ENCODE measurements around the gene RANBP10.
"Not testable (repeated sequence)": the region's sequence is repeated elsewhere in the genome, so short reads cannot be mapped to it uniquely, and the experiment has no call there.

RANBP10 gene

DNA sequence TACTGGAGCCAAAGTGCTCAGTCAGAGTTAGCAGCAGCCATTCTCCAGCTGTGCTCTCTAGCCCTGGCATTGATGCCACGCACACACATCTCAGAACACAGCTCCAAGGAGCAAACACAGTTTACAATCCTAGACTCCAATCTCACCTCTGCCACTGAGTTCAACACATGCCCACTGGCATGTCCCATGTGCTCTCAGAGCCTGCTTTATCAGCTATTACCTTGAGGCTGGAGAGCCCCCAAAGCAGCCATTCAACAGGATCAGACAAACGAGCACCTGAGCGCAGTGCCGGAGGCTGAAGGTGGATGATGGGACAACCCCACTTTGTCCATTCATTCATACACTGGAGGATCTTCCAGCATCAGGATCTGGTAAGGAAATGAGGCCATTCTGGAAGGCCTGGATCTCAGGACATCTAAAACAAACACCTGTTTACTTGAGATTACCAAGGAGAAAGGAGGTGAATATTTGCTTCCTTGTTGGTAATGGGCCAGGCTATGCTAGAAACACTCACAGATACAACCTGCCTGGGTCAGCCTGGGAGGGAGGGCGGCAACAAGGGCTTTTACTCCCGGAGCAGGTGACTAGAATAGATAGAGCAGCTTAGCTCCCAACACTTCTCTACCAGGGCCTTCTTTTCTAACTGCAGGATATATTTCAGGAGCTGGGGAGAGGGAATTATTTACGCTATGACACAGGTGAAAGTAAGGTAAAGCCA lies 25.4 kb downstream of the RANBP10 start:
- DNase-seq (ENCODE audit: low read depth in 2 of 2, low spot score in 1 of 2) = no peak

DNA sequence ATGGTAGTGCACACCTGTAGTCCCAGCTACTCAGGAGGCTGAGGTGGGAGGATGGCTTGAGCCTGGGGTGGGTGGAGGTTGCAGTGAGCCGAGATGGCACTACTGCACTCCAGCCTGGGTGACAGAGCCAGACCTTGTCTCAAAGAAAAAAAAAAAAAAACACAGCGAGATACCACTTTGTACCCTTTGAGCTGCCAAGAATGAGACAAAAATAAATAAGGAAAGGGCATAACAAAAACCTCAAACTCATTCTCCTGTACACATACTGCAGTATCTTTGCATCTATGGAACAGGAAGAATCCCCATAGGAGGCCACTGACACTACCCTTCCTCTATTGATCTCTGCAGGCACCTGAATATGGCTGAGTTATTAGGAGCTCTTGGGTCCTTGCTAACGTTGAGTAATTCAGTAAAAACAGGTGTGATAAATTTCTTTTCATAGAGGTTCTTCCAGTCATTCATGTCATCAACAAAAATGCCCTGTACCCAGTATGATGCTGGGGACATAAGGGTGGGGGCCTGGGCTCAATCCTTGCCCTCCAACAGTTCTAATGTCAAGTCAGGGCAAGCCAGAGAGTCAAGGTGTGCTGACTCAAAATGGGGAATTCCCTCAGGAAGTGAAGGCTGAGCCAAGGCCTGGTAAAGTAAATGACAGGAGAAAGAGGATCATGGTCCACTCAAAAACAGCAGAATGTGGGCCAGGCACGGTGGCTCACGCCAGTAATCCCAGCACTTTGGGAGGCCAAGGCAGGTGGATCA lies 26.9 kb downstream of the RANBP10 start:
- no peak for DNase-seq (ENCODE audit: low read depth in 2 of 2, low spot score in 1 of 2)

DNA sequence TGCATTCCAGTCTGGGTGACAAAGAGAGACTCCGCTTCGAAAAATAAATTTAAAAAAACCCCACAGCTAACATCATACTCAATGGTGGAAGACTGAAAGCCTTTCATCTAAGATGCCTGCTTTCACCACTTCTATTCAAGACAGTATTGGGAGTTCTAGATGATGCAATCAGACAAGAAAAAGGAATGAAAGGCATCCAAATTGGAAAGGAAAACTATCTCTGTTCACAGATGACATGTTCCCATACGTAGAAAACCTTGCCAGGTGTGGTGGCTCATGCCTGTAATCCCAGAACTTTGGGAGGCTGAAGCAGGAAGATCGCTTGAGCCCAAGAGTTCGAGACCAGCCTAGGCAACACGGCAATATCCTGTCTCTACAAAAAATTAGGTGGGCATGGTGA lies 31.1 kb downstream of the RANBP10 start:
- no peak for DNase-seq (ENCODE audit: low read depth in 2 of 2, low spot score in 1 of 2)

DNA sequence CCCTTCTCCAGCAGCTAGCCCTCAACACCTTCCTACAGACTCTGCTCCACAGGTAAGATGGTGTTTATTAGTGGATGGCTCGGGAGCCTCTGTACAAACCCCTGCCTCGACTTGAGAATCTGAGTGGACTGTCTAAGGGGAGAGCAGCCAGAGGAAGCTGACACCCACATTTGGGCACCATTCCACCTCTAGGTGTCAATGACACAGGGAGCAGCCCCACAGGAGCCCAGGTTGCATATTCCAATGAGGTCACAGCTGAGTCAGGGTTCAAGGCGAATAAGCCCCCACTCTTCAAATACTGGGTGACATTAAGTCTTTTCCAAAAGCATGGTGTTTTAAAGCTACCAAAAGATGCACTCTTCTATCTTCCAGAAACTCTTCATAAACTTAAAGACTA lies 31.9 kb downstream of the RANBP10 start:
- no peak for DNase-seq (ENCODE audit: low read depth in 2 of 2, low spot score in 1 of 2)

DNA sequence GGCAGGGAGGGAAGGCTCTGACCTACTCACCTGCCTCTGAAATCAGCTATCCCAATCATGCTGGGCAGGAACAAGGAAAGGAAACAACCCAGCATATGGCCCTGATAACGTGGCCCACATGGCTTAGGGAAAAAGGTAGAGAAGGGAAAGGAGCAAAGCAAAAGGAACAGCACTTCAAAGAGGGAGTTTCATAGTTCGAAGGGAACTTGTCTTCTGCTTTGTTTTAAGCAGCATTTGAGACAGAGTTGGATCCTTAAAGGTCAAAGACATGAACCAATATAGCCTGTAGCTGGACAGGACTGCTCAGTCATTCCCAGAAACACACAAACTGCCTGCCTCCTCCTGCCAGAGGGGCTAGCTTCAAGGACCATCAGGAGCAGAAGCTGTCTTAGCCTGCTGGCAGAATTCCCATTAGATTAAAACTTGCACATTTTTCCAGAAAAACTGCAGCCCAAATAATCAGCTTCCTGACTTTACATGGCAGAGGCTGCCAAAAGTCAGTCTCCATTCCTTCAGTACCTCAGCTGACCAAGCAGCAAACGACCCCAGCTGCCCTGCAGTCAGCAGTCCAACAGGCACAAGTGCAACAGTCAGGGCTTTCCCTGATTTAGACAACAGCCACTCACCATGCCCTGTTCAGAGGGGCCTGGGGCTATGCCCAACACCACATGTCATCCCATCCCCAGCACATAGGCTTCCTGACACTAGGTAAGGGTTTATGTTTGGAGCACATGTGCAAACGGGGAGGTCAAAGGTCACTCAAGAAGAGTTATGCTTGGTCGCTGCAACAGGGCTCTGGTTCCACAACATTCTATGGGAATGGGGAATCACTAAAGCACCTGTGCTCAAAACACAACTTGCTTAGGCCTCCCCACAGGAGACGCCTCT lies 32.5 kb downstream of the RANBP10 start:
- no peak for DNase-seq (ENCODE audit: low read depth in 2 of 2, low spot score in 1 of 2)

DNA sequence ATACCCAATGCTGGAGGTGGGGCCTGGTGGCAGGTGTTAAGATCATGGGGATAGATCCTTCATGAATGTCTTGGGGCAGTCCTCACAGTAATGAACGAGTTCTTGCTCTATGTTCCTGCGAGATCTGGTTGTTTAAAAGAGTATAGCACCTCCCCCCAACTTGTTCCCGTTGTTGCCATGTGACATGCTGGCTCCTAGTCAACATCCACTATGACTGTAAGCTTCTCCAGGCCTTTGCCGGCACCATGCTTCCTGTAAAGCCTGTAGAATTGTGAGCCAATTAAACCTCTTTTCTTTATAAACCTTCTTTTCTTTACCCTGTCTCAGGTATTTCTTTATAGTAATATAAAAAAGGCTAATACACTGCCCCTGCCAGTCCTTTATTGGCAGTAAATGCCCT lies 33.3 kb downstream of the RANBP10 start:
- DNase-seq (ENCODE audit: low read depth in 2 of 2, low spot score in 1 of 2) = no peak

DNA sequence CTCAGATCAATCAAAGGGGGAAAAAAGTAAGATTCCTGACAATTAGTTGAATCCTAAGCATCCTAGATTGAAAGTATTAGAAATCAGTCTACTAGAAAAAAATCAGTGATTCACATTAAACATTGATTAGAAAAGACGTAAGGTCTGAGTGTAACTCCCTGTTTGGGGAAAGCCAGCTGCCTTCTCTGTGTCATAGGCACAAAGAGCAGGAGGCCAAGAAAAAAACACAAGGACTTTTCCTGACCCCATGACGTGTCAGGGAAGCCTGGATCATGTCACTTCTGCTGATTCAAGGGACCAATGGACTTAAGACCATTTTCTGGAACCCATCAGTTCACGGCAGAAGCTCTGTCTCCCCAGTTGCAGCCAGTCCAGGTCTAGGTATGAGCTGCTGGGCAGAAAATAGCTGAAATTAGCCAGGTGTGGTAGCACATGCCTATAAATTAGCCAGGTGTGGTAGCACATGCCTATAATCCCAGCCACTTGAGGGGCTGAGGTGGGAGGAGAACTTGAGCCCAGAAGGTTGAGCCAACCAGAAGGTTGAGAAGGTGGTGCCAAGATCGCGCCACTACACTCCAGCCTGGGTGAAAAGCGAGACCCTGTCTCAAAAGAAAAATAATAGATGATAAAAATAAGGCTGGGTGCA lies 35.9 kb downstream of the RANBP10 start:
- DNase-seq (ENCODE audit: low read depth in 2 of 2, low spot score in 1 of 2) = no peak

DNA sequence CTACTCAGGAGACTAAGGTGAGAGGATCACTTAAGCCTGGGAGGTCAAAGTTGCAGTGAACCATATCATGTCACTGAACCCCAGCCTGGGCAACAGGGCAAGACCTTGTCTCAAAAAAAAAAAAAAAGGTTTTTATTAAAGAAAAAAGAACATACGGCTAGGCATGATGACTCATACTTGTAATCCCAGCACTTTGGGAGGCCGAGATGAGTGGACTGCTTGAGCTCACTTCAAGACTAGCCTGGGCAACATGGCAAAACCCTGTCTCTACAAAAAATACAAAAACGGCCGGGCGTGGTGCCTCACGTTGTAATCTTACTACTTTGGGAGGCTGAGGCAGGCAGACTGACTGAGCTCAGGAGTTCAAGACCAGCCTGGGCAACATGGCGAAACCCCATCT lies 38.4 kb downstream of the RANBP10 start:
- no peak for DNase-seq (ENCODE audit: low read depth in 2 of 2, low spot score in 1 of 2)

DNA sequence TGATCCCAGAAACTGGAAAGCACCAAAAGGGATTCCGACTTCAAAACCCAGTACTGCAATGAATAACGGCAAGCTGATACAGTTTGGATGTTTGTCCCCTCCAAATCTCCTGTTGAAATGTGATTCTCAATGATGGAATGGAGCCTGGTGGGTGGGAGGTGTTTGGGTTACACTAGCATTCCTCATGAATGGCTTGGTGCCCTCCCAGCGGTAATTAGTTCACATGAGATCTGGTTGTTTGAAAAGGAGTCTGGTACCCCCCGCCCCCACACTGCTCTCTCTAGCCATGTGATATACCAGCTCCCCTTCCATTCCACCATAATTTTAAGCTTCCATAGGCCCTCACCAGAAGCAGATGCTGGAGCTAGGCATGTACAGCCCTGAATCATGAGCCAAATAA lies 40.1 kb downstream of the RANBP10 start:
- DNase-seq (ENCODE audit: low read depth in 2 of 2, low spot score in 1 of 2) = no peak

DNA sequence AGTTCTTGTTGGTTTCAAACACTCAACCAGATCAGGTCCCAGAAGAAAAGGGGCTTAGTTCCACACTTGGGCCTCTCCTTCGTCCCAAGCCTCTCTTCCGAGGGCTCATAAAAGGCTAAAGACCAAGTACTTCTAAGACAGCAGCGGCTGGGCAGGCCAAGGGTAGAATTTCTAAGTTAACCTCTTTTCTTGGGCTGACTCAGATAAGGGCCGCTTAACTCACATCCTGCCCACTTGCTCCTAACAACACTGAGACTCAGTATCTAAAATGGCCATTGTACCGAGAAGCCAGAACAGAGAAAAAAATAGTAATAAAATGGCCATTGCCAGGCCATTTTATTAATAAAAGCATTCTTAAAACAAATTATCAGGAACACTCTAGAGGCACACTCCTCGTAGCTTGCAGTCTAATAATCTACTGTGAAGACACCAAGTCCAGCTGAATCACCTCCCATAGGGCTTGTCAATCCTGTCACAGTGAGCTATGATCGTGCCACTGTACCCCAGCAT lies 42.1 kb downstream of the RANBP10 start:
- DNase-seq (ENCODE audit: low read depth in 2 of 2, low spot score in 1 of 2) = no peak

DNA sequence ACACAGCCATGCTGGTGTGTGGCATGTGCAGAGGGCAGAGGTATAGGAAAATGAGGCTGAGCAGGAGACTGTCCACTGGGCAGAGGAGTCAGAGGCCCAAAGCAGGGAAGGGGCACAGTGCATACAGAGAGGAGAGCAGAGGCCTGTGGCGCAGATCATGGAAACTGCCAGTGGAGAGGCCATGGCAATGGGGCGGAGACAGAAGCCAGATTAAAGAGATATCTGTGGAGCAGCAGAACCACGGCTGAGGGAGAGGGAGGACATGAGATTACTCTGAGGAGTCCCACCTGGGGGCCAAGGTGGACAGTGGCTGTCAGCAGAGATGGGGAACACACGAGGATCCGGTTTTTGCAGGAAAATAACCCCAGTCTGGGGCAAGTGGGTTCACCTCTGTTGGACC lies 43.3 kb downstream of the RANBP10 start:
- DNase-seq (ENCODE audit: low read depth in 2 of 2, low spot score in 1 of 2) = no peak

DNA sequence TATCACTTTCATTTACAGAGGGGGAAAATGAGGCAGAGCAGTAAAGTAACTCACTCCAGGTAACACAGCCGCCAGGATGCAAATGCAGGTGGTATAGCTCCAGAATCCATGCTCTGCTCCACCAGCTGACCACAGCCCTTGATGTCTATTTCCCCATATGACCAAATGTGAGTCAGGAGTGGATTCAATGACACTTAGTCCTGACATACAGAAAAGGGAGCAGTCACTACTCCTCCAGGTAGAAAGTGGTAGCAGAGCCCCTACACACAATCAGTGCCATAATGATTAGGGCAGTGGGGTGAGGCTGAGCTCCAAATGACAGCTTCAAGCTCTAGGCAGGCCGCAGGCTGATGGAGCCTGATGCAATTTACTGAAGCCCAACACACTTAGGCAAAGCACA lies 44.0 kb downstream of the RANBP10 start:
- DNase-seq (ENCODE audit: low read depth in 2 of 2, low spot score in 1 of 2) = no peak

DNA sequence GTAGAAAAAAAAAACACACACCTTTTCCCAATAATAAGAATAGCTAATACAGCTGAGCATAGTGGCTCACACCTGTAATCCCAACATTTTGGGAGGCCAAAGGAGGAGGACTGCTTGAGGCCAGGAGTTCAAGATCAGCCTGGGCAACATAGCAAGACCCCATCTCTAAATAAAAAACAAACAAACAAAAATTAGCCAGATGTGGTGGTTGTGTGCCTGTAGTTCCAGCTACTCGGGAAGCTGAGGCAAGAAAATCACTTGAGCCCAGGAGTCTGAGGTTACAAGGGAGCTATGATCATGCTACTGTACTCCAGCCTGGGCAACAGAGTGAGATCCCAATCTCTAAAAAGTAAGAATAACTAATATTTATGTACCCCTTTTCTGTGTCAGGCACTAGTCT lies 44.4 kb downstream of the RANBP10 start:
- DNase-seq (ENCODE audit: low read depth in 2 of 2, low spot score in 1 of 2) = no peak

DNA sequence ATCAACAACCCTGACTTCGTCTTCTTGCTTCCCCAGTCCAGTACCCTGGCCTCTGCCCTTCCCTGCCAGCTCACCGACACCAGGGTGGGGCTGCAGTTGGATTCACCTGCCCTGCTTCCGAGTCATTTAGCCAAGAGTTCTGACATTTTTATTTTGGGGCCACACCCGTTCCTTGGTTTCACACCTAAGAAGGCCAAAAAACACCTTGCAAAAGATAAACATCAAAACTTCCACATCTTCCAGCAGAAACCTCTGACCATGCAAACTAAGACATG lies 45.5 kb downstream of the RANBP10 start:
- DNase-seq (ENCODE audit: low read depth in 2 of 2, low spot score in 1 of 2) = no peak

DNA sequence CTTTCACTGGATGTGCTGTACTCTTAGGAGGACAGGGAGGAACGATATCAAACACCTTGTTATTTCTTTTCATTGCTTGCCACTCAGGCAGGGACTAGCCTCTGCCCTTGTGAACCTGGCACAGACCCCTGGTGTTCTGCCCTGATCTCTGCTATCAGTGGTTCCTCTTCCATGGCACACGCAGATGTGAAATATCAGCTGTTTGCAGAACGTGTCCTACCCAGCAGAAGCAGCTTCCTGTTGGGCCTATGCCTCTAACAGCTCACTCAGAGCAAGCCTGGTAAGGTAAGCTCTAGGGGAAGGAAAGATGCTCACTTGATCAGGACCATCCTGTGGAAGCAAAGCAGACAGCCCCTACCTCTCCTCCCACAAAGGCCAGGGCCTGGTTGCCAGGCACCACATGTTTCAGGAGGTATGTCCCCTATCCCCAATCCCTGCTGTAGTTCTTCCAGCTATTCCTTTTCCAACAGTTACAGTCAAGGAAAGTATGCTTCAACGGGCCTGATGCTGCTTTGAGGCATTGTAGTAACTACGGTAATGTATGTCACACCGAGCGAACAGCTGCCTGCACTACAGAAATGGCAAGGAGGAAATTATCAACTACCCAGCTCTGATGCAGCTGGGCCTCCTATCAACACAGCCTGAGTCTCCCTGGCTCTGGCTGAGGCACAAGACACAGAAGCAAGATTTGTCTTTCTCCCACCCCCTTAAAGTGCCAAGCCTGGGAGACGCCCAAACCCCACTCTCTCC lies 46.0 kb downstream of the RANBP10 start:
- no peak for DNase-seq (ENCODE audit: low read depth in 2 of 2, low spot score in 1 of 2)

DNA sequence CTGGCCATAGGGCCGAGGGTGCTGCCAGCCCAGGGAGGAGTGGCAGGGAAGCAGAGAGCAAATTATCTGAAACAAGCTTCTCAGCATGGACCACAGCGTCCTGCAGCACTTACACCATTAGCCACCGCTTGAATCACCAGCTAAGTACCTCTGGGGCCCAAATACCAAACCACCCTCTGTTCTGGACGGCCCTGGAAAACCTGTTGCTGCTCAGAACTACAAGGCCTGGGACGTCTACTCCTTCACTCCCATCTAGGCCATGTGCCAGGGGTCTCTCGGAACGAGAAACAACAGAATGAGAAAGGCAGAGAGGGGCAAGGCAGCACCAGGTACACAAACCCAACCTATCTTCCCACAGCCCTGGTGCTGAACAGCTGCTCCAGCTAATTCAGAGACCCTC lies 47.4 kb downstream of the RANBP10 start:
- no peak for DNase-seq (ENCODE audit: low read depth in 2 of 2, low spot score in 1 of 2)

DNA sequence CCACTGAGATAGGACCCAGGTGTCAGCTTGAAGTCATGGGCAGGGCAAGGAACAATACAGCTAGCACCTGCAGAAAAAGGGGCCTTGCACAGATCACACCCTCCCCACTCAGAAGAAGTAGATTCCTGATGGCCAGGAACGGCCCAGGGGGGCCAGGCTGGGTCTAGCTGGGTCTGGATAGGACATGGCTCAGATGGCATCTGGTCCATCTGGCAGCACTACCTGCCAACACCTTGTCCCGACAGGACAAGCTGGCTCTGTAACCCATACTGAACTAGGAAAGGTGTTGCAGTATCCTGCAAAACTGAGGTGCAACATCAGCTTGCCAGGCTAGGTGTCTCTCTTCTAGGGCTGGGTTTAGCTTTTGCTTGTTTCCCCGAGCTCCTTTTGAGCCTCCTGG lies 48.4 kb downstream of the RANBP10 start:
- DNase-seq (ENCODE audit: low read depth in 2 of 2, low spot score in 1 of 2) = no peak

DNA sequence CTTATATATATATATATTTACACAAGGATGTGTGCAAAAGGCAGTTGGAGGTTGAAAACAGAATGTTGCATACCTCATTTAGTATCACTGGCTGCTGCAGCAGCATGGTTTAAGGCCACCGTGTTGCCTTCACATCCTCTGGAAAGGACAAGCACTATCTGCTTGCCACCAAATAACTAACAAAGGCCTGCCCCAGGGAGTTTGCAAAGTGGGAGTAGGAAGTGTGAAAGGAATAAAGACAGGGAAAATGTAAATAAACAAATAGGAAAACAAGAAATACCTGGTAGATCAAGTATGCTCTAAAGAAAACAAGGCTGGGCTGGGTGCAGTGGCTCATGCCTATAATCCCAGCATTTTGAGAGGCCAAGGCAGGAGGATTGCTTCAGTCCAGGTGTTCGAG lies 53.7 kb downstream of the RANBP10 start:
- no peak for DNase-seq (ENCODE audit: low read depth in 2 of 2, low spot score in 1 of 2)

DNA sequence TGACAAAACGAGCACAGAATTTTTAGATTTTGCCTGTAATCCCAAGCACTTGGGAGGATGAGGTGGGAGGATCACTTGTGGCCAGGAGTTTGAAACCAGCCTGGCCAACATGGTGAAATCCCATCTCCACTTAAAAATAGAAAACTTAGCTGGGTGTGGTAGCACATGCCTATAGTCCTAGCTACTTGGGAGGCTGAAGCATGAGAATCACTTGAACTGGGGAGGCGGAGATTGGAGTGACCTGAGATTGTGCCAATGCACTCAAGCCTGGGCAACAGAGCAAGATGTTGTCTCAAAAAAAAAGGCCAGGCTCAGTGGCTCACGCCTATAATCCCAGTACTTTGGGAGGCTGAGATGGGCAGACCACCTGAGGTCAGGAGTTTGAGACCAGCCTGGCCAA lies 55.0 kb downstream of the RANBP10 start:
- DNase-seq (ENCODE audit: low read depth in 2 of 2, low spot score in 1 of 2) = not testable (repeated sequence)

DNA sequence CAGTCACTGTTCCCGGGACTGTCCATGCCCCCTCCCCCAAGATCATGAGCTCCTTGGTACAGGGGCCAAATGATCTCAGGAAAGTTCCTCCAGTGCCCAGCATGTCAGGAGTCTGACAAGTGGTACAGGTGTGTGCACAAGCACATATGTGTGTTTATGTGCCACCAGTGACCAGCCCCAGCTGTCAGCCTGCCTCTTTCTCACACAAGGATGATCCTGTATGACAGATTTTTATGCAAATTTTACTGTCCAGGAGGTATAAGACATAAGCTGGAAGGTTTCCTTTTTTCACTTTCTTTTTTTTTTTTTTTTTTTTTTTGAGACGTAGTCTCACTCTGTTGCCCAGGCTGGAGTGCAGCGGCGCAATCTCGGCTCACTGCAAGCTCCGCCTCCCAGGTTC lies 55.9 kb downstream of the RANBP10 start:
- no peak for DNase-seq (ENCODE audit: low read depth in 2 of 2, low spot score in 1 of 2)

Measured in stimulated activated CD8-positive, alpha-beta memory T cell treated with anti-CD3 and anti-CD28 coated beads, Interleukin-4, amount 100 ng/mL, for 4 hours (primary cell).